ENCODE measurements around the gene NKIRAS1. TPM values are rescaled to one million over a fixed set of nuclear protein-coding genes. Genes with fewer than 3 reads are reported as not detected.

The NKIRAS1 gene
- total RNA-seq, 1 donor from 2014 or later = 11.1 TPM

- no peak for TF ChIP-seq CTCF (IDR thresholded peaks at IDR 0.05)
- DNase-seq = no peak
- H3K36me3 ChIP-seq = peaks cover 26% of the 10 kb centered on the region
- no peaks in the 10 kb centered on the region for H3K4me1 ChIP-seq
- intact Hi-C loops (cut with DNase I) = no loop called here
- H3K27me3 ChIP-seq (ENCODE audit: low read depth) = no peaks in the 10 kb centered on the region
- no peak overlapping the region for H3K4me3 ChIP-seq
- ATAC-seq = no peak
- H3K9me3 ChIP-seq = no peaks in the 10 kb centered on the region
- no peak overlapping the region for H3K27ac ChIP-seq
Measured at GRCh38 chr3:23909341-23909740, 7.4 kb downstream of the NKIRAS1 start.

- Histone ChIP-seq H3K27me3 (ENCODE audit: low read depth) (no peaks in the 10 kb centered on the region), H3K9me3 (no peaks in the 10 kb centered on the region), H3K4me1 (no peaks in the 10 kb centered on the region), H3K36me3 (peaks cover 31% of the 10 kb centered on the region), H3K4me3 (no peak overlapping the region), H3K27ac (no peak overlapping the region)
- TF ChIP-seq CTCF (IDR thresholded peaks at IDR 0.05) = no peak
- DNase-seq = no peak
- intact Hi-C loops (cut with DNase I) = no loop called here
- no peak for ATAC-seq
Measured at GRCh38 chr3:23904545-23904944, 12.2 kb downstream of the NKIRAS1 start.

GRCh38 chr3:23900744-23901143 lies 16.0 kb downstream of the NKIRAS1 start:
- intact Hi-C loops (cut with DNase I) = no loop called here
- H3K4me1 ChIP-seq = no peaks in the 10 kb centered on the region
- H3K36me3 ChIP-seq = peaks cover 41% of the 10 kb centered on the region
- ATAC-seq = no peak
- no peak for TF ChIP-seq CTCF (IDR thresholded peaks at IDR 0.05)
- DNase-seq = no peak
- H3K4me3 ChIP-seq = no peak overlapping the region
- no peak overlapping the region for H3K27ac ChIP-seq
- H3K27me3 ChIP-seq (ENCODE audit: low read depth) = no peaks in the 10 kb centered on the region
- no peaks in the 10 kb centered on the region for H3K9me3 ChIP-seq

DNA sequence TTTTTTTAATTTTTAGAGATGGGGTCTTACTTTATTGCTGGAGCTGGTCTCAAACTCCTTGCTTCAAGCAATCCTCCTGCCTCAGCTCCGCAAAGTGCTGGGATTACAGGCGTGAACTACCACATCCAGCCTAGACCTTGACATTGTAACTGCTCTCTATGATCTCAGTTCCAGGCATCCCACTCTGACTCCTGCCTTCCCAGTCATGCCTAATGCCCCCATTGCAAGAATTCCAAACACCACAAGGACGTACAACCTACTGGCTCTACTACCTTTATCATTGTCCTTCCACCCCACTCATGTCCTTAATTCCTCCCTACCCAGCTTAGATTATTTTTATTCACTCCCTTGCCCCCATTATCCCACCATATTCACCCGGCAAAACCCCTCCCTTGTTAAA lies 21.6 kb downstream of the NKIRAS1 start:
- no peak for TF ChIP-seq CTCF (IDR thresholded peaks at IDR 0.05)
- ATAC-seq (no peak), DNase-seq (no peak)
- Histone ChIP-seq H3K9me3 (no peaks in the 10 kb centered on the region), H3K27ac (no peak overlapping the region), H3K4me1 (no peaks in the 10 kb centered on the region), H3K4me3 (no peak overlapping the region), H3K27me3 (ENCODE audit: low read depth) (no peaks in the 10 kb centered on the region), H3K36me3 (peaks cover 34% of the 10 kb centered on the region)
- intact Hi-C loops (cut with DNase I) = no loop called here

DNA sequence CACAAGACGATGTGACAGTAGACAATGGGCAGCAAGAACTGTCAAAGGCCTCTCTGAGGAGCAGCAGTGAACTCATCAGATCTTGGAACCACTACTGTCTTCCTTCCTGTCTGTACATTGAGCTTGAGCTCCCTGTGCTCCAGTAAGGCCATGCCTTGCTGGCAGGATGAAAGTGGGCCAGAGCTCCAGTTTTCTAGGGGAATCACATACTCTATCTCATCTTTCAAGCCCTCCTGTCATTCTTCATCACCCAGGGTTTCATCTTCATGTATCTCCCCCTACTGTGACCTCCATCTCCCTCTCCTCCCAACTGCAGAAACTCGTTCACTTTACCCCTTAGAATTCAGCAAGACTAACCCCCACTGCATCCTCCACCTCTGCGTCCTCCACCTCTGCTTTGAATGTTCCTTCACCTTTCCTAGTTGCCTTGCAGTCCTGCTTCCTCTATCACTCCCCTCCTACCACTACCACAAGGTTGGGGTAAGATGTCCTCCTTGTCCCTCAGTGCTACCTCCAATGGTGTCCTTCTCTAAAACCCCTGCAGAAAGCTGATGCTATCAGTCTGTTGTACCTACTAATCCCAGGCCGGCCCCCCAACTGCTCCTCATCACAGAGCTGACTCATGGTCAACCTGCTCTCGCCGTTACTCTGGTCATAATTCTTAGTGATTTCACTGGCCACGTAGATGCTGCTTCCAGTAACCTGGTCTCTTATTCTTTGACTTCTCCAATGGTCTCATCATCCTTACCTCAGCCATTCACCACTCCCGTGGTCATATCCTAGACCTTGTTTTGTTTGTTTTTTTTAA lies 22.3 kb downstream of the NKIRAS1 start:
- Histone ChIP-seq H3K27me3 (ENCODE audit: low read depth) (no peaks in the 10 kb centered on the region), H3K9me3 (no peaks in the 10 kb centered on the region), H3K27ac (no peak overlapping the region), H3K4me1 (no peaks in the 10 kb centered on the region), H3K36me3 (peaks cover 31% of the 10 kb centered on the region), H3K4me3 (no peak overlapping the region)
- DNase-seq (no peak), ATAC-seq (no peak)
- no peak for TF ChIP-seq CTCF (IDR thresholded peaks at IDR 0.05)
- intact Hi-C loops (cut with DNase I) = no loop called here

Measured in lower lobe of right lung (tissue), 2 donors.